Measurements from ENCODE around the gene SPTSSB.

The SPTSSB gene

GRCh38 chr3:161371441-161372320 lies at the start of gene SPTSSB:
TSS of gene SPTSSB (minus strand) at chr3:161371517. CDS start at chr3:161346323, 25,194 bp downstream.
- peak; percentile 17 for DNase-seq

GRCh38 chr3:161420746-161421145 lies 49.4 kb upstream of the SPTSSB start:
- DNase-seq, result no peak

GRCh38 chr3:161419555-161420333 lies 48.4 kb upstream of the SPTSSB start:
- no peak for DNase-seq

- no peak for DNase-seq
Observed at GRCh38 chr3:161415506-161416231, 44.4 kb upstream of the SPTSSB start.

- no peak for DNase-seq
Observed at GRCh38 chr3:161414907-161415306, 43.6 kb upstream of the SPTSSB start.

GRCh38 chr3:161413855-161414210 lies 42.5 kb upstream of the SPTSSB start:
- no peak for DNase-seq

GRCh38 chr3:161413127-161413854 lies 42.0 kb upstream of the SPTSSB start:
- no peak for DNase-seq

GRCh38 chr3:161412123-161412522 lies 40.8 kb upstream of the SPTSSB start:
- no peak for DNase-seq

GRCh38 chr3:161409858-161410257 lies 38.5 kb upstream of the SPTSSB start:
- no peak for DNase-seq

GRCh38 chr3:161409069-161409468 lies 37.8 kb upstream of the SPTSSB start:
- no peak for DNase-seq

GRCh38 chr3:161406594-161407555 lies 35.6 kb upstream of the SPTSSB start:
- no peak for DNase-seq

GRCh38 chr3:161405836-161406235 lies 34.5 kb upstream of the SPTSSB start:
- no peak for DNase-seq

- DNase-seq, result no peak
Observed at GRCh38 chr3:161405087-161405486, 33.8 kb upstream of the SPTSSB start.

GRCh38 chr3:161403251-161403650 lies 31.9 kb upstream of the SPTSSB start:
- DNase-seq, result no peak

- no peak for DNase-seq
Observed at GRCh38 chr3:161401389-161401788, 30.1 kb upstream of the SPTSSB start.

GRCh38 chr3:161400650-161401049 lies 29.3 kb upstream of the SPTSSB start:
- DNase-seq, result no peak

- no peak for DNase-seq
Observed at GRCh38 chr3:161395115-161396012, 24.0 kb upstream of the SPTSSB start.

- DNase-seq, result no peak
Observed at GRCh38 chr3:161393803-161394202, 22.5 kb upstream of the SPTSSB start.

GRCh38 chr3:161393310-161393709 lies 22.0 kb upstream of the SPTSSB start:
- DNase-seq, result no peak

- no peak for DNase-seq
Observed at GRCh38 chr3:161392853-161393252, 21.5 kb upstream of the SPTSSB start.

All from DMS79 (cell line).